Pancreas (tissue), 10 donors: Measurements from ENCODE around the gene NEDD1. TPM values are rescaled to one million over a fixed set of nuclear protein-coding genes. Genes with fewer than 3 reads are reported as not detected.

ENCODE experiments used
- ATAC-seq, 4 donors: fragments of 200-7000 bp; cut with Tn5 transposase; one replicate each; pipeline versions ENCODE4 v1.8.0 to v1.9.1; 2020; ENCODE audit warnings: mild to moderate bottlenecking in 4 of 4, moderate library complexity in 4 of 4
- DNase-seq, 6 donors: peaks; one replicate each; pipeline ENCODE4 v3.0.0-alpha.2; 2020
- FAIRE-seq: peaks from 2 replicates; lab custom pipeline; 2012; peaks lifted over from hg19 to GRCh38; lab: Jason Lieb, UNC
- H3K27ac ChIP-seq, 4 donors: fragments of 200-600 bp; sonication (generic); 1 replicate in 3 of 4; 2 replicates in 1 of 4; pipeline versions ENCODE4 v1.5.0 to v1.8.0; 2020
- H3K27me3 ChIP-seq, 4 donors: fragments of 200-600 bp; one replicate each; pipeline ENCODE4 v1.8.0; 2021
- H3K36me3 ChIP-seq, 3 donors: fragments of 200-600 bp; sonication (generic) in 1 of 3; one replicate each; pipeline versions ENCODE4 v1.5.0 to v1.8.0; 2020 to 2021
- H3K4me1 ChIP-seq, 3 donors: fragments of 200-600 bp; one replicate each; pipeline ENCODE4 v1.8.0; 2021
- H3K4me3 ChIP-seq, 4 donors: fragments of 200-600 bp; sonication (generic) in 2 of 4; one replicate each; pipeline versions ENCODE4 v1.5.0 to v1.8.0; 2020 to 2021
- H3K9me3 ChIP-seq, 4 donors: fragments of 200-600 bp; one replicate each; pipeline ENCODE4 v1.8.0; 2021
- WGBS, 2 donors: extraction: QIAGEN DNeasy Blood & Tissue Kit; methylation state at CpG; one replicate each; pipeline ENCODE4 v1.1.7; 2013; 5-methylcytosine and 5-hydroxymethylcytosine counted together
- intact Hi-C, 3 donors: fragments of 100-400 bp; cut with DNase I; formaldehyde crosslinking; loops; one replicate each; pipeline versions ENCODE4 v1.11.1 to v1.14.2; 2022
- polyA plus RNA-seq, 2 donors: library from polyadenylated mRNA; stranded (reverse); fragments of 200-250 nt; gene quantifications; one replicate each; pipeline ENCODE4 v1.2.3, GENCODE V29; 2013
- total RNA-seq, 6 donors: library from RNA; stranded (reverse); fragmentation: NEBNext Ultra II Directional in 4 of 6; extraction: Animal tissue kit (Norgen Biotek cat#: 25700) in 4 of 6; gene quantifications; one replicate each; pipeline versions ENCODE4 v1.2.1 to v1.2.4, GENCODE V29; 2021 to 2023
- TF ChIP-seq, protein P1 (sequence below), 4 donors: fragments of 200-600 bp; sonication (generic) in 3 of 4; IDR thresholded peaks; one replicate each; pipeline versions ENCODE4 v1.5.0 to v1.8.0; 2021; ENCODE audit warnings: antibody characterized with exemption in 4 of 4
- donor health status: healthy with polysubstance abuse.
- donor health status: DM: no; HTN: no; CAD: no; lungs with moderate emphysema.
- donor health status: DM: no; HTN: no; CAD: no.
- donor health status: control.
- donor health status: control.
- donor health status: Bipolar disorder and iron deficiency.
- donor health status: DM: yes; HTN: yes; CAD: no.
- donor health status: DM: no; HTN: no; CAD: no.
- donor health status: DM: no; HTN: no; CAD: no.
- donor health status: DM: yes; HTN: yes; CAD: no.

Gene NEDD1
- total and polyA plus RNA-seq, 8 donors = 2.2 to 10.4 (median 7.1) TPM

DNA sequence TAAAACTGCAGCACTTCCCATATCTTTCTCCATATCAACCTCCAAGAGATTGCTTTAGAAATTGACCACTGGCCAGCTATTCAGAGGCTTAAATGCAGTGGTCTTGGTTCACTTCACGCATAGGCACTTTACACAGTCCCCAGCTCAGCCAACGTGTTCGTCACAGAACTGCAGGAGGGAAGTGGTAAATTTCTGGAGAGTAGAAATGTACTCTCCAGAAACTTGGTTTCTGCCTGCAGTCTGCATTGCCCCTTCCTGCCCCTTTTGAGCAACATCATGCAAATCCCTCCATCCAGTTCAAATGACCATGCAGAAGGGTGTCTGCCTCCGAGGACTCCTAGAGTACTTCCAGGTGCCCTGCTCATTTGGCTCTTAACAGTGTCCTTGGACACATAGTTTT lies 42.7 kb upstream of the NEDD1 start:
- H3K9me3 ChIP-seq = no peaks in the 10 kb centered on the region
- no peak overlapping the region for H3K4me3 ChIP-seq
- no peaks in the 10 kb centered on the region for H3K36me3 ChIP-seq
- H3K4me1 ChIP-seq = no peaks in the 10 kb centered on the region
- TF ChIP-seq, protein P1, sequence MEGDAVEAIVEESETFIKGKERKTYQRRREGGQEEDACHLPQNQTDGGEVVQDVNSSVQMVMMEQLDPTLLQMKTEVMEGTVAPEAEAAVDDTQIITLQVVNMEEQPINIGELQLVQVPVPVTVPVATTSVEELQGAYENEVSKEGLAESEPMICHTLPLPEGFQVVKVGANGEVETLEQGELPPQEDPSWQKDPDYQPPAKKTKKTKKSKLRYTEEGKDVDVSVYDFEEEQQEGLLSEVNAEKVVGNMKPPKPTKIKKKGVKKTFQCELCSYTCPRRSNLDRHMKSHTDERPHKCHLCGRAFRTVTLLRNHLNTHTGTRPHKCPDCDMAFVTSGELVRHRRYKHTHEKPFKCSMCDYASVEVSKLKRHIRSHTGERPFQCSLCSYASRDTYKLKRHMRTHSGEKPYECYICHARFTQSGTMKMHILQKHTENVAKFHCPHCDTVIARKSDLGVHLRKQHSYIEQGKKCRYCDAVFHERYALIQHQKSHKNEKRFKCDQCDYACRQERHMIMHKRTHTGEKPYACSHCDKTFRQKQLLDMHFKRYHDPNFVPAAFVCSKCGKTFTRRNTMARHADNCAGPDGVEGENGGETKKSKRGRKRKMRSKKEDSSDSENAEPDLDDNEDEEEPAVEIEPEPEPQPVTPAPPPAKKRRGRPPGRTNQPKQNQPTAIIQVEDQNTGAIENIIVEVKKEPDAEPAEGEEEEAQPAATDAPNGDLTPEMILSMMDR (IDR thresholded peaks at IDR 0.05) = no peak
- ATAC-seq (no peak), DNase-seq (no peak), FAIRE-seq (no peak)
- no peaks in the 10 kb centered on the region for H3K27me3 ChIP-seq
- 52 to 56% methylated on average over 4 of the region's 4 CpGs for WGBS, 2 donors
- no peak overlapping the region for H3K27ac ChIP-seq
- intact Hi-C loops = no loop called here

DNA sequence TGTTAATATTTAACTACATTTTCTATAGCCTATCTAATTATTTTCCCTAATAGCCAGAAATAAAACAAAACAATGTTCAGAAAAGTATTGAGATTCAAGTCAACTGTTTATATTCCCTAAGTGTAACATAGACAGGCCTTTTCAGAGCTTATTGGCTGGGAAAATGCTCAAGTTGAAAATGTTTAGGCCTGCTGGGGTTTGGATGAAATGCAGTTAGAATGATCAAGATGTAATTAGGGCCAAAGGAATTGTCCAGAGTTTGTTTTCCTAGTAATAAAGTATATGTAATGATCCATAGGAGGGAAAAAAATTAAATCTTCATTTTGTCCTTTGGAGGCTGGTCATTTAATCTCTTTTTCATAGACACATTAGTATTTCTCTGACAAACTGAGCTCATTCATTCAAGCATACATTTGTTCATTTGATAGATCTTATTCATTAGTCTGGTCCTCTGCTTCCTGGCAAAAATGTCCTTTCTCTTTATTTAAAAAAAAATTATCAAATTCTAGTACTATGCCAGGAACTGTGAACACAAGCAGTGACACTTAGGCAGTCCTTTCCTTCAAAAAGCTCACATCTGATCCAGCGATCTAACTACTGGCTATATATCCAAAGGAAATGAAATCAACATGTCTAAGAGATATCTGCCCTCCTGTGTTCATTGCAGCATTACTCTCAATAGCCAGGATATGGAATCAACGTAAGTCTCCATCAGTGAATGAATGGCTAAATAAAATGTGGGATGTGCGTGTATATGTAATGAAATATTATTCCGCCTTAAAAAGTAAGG lies 40.1 kb upstream of the NEDD1 start:
- Histone ChIP-seq H3K36me3 (no peaks in the 10 kb centered on the region), H3K27me3 (no peaks in the 10 kb centered on the region), H3K27ac (no peak overlapping the region), H3K4me1 (no peaks in the 10 kb centered on the region), H3K9me3 (no peaks in the 10 kb centered on the region), H3K4me3 (no peak overlapping the region)
- no peak for DNase-seq
- no peak for FAIRE-seq
- TF ChIP-seq, protein P1 (IDR thresholded peaks at IDR 0.05) = no peak
- intact Hi-C loops = no loop called here
- no peak for ATAC-seq
- 78 to 84% methylated on average over 4 of the region's 4 CpGs for WGBS, 2 donors

DNA sequence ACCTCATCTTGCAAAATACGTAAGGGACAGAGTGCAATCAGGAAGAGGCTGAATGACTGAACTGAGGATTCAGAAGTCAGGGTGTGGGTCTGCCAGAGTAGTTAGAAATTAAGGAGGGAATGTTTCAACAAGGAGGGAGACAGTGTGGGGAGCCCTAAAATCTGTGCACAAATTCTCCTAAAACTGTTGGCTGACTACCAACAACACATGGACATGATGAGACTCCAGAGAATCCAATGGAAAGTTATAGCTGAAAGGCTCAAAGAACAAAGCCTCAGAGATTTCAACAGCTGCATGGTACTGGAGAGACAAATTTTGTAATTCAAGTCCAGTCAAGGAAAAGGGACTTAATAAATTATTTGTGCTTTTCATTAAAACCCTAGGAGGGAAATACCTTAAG lies 36.1 kb upstream of the NEDD1 start:
- no peak overlapping the region for H3K27ac ChIP-seq
- DNase-seq (no peak), ATAC-seq (no peak), FAIRE-seq (no peak)
- 70 to 81% methylated on average over 1 of the region's 1 CpG for WGBS, 2 donors
- H3K4me3 ChIP-seq = no peak overlapping the region
- no peaks in the 10 kb centered on the region for H3K9me3 ChIP-seq
- intact Hi-C loops = no loop called here
- no peaks in the 10 kb centered on the region for H3K4me1 ChIP-seq
- TF ChIP-seq, protein P1 (IDR thresholded peaks at IDR 0.05) = no peak
- no peaks in the 10 kb centered on the region for H3K36me3 ChIP-seq
- H3K27me3 ChIP-seq = no peaks in the 10 kb centered on the region

DNA sequence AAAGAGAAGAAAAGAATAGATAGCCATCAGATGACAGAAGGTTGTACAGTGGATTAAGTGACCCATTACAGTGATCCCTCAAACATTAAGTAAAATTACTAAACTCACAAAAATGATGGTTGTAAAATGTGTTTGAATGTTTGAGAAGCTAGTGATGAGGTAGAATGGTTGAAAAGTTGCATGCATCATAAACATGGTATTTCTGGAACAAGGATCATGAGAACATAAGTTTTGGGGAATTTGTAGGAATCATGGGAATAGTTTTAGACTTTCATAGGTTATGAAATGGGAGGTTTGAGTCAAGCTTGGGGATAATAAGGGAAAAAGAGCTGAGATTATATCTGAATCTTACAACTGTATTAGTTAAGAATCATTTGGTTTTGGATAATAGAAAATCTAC lies 34.1 kb upstream of the NEDD1 start:
- FAIRE-seq (no peak), ATAC-seq (no peak), DNase-seq (no peak)
- no peak overlapping the region for H3K4me3 ChIP-seq
- intact Hi-C loops = no loop called here
- no peaks in the 10 kb centered on the region for H3K4me1 ChIP-seq
- no peaks in the 10 kb centered on the region for H3K36me3 ChIP-seq
- TF ChIP-seq, protein P1 (IDR thresholded peaks at IDR 0.05) = no peak
- H3K27ac ChIP-seq = no peak overlapping the region
- no peaks in the 10 kb centered on the region for H3K27me3 ChIP-seq
- no peaks in the 10 kb centered on the region for H3K9me3 ChIP-seq

DNA sequence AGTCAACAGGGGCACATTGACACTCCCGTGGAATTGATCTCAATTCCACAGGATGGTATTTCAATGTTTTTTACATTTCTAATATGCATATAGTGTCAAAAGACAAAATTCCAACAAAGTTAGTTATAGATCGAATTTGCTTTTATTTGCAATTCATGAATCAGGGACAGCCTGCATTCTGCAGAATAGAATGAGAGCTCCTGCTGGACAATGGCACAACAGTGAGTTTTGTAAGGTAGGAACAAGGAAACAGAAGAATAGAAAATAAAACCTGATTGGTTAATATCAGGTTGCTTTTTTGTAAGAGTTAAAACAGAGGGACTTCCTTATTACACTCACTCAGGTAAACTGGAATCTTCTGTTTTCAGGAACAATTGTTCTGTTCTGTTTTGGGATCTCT lies 32.8 kb upstream of the NEDD1 start:
- H3K9me3 ChIP-seq = no peaks in the 10 kb centered on the region
- FAIRE-seq (no peak), ATAC-seq (no peak), DNase-seq (no peak)
- no peaks in the 10 kb centered on the region for H3K4me1 ChIP-seq
- no peaks in the 10 kb centered on the region for H3K27me3 ChIP-seq
- H3K4me3 ChIP-seq = no peak overlapping the region
- H3K27ac ChIP-seq = no peak overlapping the region
- H3K36me3 ChIP-seq = no peaks in the 10 kb centered on the region
- WGBS, 2 donors = 59 to 81% methylated on average over 2 of the region's 2 CpGs
- TF ChIP-seq, protein P1 (IDR thresholded peaks at IDR 0.05) = no peak
- intact Hi-C loops = no loop called here
